ENCODE data around the gene GART. TPM values are rescaled to one million over a fixed set of nuclear protein-coding genes. Genes with fewer than 3 reads are reported as not detected.

Gene GART
- total RNA-seq, 4 donors from 2014 or later: 41.8 to 74.2 (median 67.6) TPM

- peaks cover 3 to 49% (median 23%) of the 10 kb centered on the region in 3 donors for H3K4me1 ChIP-seq
- H3K27me3 ChIP-seq: no peaks in the 10 kb centered on the region
- peak within 1 kb of the TSS; percentile 91 to 99 (median 97) for H3K27ac ChIP-seq
- WGBS, 2 donors (ENCODE audit: low coverage in 1 of 2): 1% methylated on average over 13 to 23 of the region's 57 CpGs
- H3K9me3 ChIP-seq: no peaks in the 10 kb centered on the region
- peak; percentile 98 for ATAC-seq
- peaks cover 0 to 32% of the 10 kb centered on the region in 2 donors for H3K36me3 ChIP-seq
- H3K4me3 ChIP-seq: peak within 1 kb of the TSS; percentile 74 to 79
- TF ChIP-seq EP300 (IDR thresholded peaks at IDR 0.05) (no peak), CTCF (IDR thresholded peaks at IDR 0.05) (peak in 2 of 4 experiments; percentile 3 to 6), POLR2A (IDR thresholded peaks at IDR 0.05) (peak; percentile 84 to 88), POLR2AphosphoS5 (IDR thresholded peaks at IDR 0.05) (peak; percentile 93)
Measured at GRCh38 chr21:33542640-33543504, 955 bp upstream of the GART start, which contains the start of gene SON. SON (plus strand) TSS chr21:33543038; CDS start chr21:33543093, 55 bp downstream.

- ATAC-seq: no peak
- Histone ChIP-seq H3K27me3 (no peaks in the 10 kb centered on the region), H3K27ac (peak overlapping the region; percentile 91 to 99 (median 97)), H3K4me1 (peaks cover 3 to 34% (median 23%) of the 10 kb centered on the region in 3 donors), H3K9me3 (no peaks in the 10 kb centered on the region), H3K4me3 (peak overlapping the region; percentile 74 to 79), H3K36me3 (peaks cover 0 to 33% of the 10 kb centered on the region in 2 donors)
- TF ChIP-seq EP300 (IDR thresholded peaks at IDR 0.05): no peak
- TF ChIP-seq POLR2A (IDR thresholded peaks at IDR 0.05): no peak
- TF ChIP-seq CTCF (IDR thresholded peaks at IDR 0.05): no peak
- no peak for TF ChIP-seq POLR2AphosphoS5 (IDR thresholded peaks at IDR 0.05)
- WGBS, 2 donors (ENCODE audit: low coverage in 1 of 2): 48 to 75% methylated on average over 14 to 19 of the region's 19 CpGs
Measured at GRCh38 chr21:33541105-33541711, 709 bp downstream of the GART start.

- H3K27me3 ChIP-seq: no peaks in the 10 kb centered on the region
- TF ChIP-seq POLR2AphosphoS5 (IDR thresholded peaks at IDR 0.05) (no peak), CTCF (IDR thresholded peaks at IDR 0.05) (no peak), EP300 (IDR thresholded peaks at IDR 0.05) (no peak), POLR2A (IDR thresholded peaks at IDR 0.05) (no peak)
- H3K27ac ChIP-seq: peak overlapping the region in 3 of 4 donors; percentile 97 to 99 (median 97)
- H3K4me1 ChIP-seq: peaks cover 3 to 29% (median 21%) of the 10 kb centered on the region in 3 donors
- no peak for ATAC-seq
- no peak overlapping the region for H3K4me3 ChIP-seq
- WGBS, 2 donors (ENCODE audit: low coverage in 1 of 2): 71 to 88% methylated on average over 3 of the region's 3 CpGs
- peaks cover 0 to 36% of the 10 kb centered on the region in 2 donors for H3K36me3 ChIP-seq
- no peaks in the 10 kb centered on the region for H3K9me3 ChIP-seq
Measured at GRCh38 chr21:33540711-33541104, 1.2 kb downstream of the GART start.

- Histone ChIP-seq H3K4me3 (no peak overlapping the region), H3K9me3 (no peaks in the 10 kb centered on the region), H3K27ac (no peak overlapping the region), H3K27me3 (no peaks in the 10 kb centered on the region), H3K36me3 (peaks cover 0 to 47% of the 10 kb centered on the region in 2 donors), H3K4me1 (peaks cover 3 to 18% (median 11%) of the 10 kb centered on the region in 3 donors)
- 53 to 65% methylated on average over 3 of the region's 4 CpGs for WGBS, 2 donors (ENCODE audit: low coverage in 1 of 2)
- ATAC-seq: no peak
- no peak for TF ChIP-seq POLR2AphosphoS5 (IDR thresholded peaks at IDR 0.05)
- TF ChIP-seq EP300 (IDR thresholded peaks at IDR 0.05): no peak
- no peak for TF ChIP-seq CTCF (IDR thresholded peaks at IDR 0.05)
- TF ChIP-seq POLR2A (IDR thresholded peaks at IDR 0.05): no peak
Measured at GRCh38 chr21:33539616-33540015, 2.3 kb downstream of the GART start.
